GM12878 (cell line): ENCODE results near the gene UST. TPM values are rescaled to one million over a fixed set of nuclear protein-coding genes. Genes with fewer than 3 reads are reported as not detected.

Experiments used
- ATAC-seq: fragments of 200-7000 bp; cut with Tn5 transposase; 3 replicates; pipeline ENCODE4 v1.9.1; 2020; ENCODE audit warnings: mild to moderate bottlenecking, moderate library complexity
- BruUV-seq: library from RNA; stranded (reverse); fragments of 400-500 nt; replicated peaks from 2 replicates; lab custom pipeline; 2021; lab: Mats Ljungman, UMichigan
- CTCF ChIA-PET: fragments of 300-600 bp; sonication (Branson Sonifier 250); formaldehyde crosslinking; extraction: SDS; loops from one replicate; lab custom pipeline; 2021; ENCODE audit warnings: inconsistent platforms; lab: Yijun Ruan, JAX
- POLR2A ChIA-PET: fragments of 350-600 bp; formaldehyde crosslinking; extraction: SDS; loops from one replicate; lab custom pipeline; 2021; ENCODE audit warnings: inconsistent platforms; lab: Charles Lee
- RAD21 ChIA-PET: fragments of 300-600 bp; sonication (Branson Sonifier 250); formaldehyde crosslinking; loops from one replicate; lab custom pipeline; 2023; ENCODE audit warnings: antibody characterized with exemption; ENCODE audit not compliant: unreplicated experiment; lab: Charles Lee
- SMC1A ChIA-PET: fragments of 300-600 bp; sonication (Branson Sonifier 250); formaldehyde crosslinking; loops from one replicate; lab custom pipeline; 2023; ENCODE audit not compliant: unreplicated experiment, uncharacterized antibody; lab: Charles Lee
- DNase-seq: peaks from one replicate; pipeline ENCODE4 v3.0.0-alpha.2; 2011; ENCODE audit warnings: low read depth, low spot score
- FAIRE-seq: peaks from 3 replicates; lab custom pipeline; 2011; peaks lifted over from hg19 to GRCh38; lab: Jason Lieb, UNC
- H2AFZ ChIP-seq: 2 replicates; pipeline ENCODE4 v1.6.0; 2011; ENCODE audit warnings: low read depth, low read length, control low read depth; ENCODE audit not compliant: control insufficient read depth
- H3K27ac ChIP-seq: 2 replicates; pipeline ENCODE4 v1.5.1; 2011; ENCODE audit warnings: control low read depth; ENCODE audit not compliant: control insufficient read depth, insufficient read depth
- H3K27me3 ChIP-seq, 2 experiments: replicated peaks in 1 of 2; 2 replicates each; pipeline versions ENCODE4 v1.6.0 to v1.6.1; 2011; ENCODE audit warnings: low read length in 1 of 2; ENCODE audit not compliant: control insufficient read depth in 2 of 2, insufficient read depth in 2 of 2
- H3K36me3 ChIP-seq, 2 experiments: 2 replicates each; pipeline ENCODE4 v1.5.1; 2011; ENCODE audit warnings: low read length in 1 of 2; ENCODE audit not compliant: control insufficient read depth in 2 of 2, insufficient read depth in 2 of 2
- H3K4me1 ChIP-seq: 2 replicates; pipeline ENCODE4 v1.6.1; 2011; ENCODE audit warnings: mild to moderate bottlenecking, low read length, moderate library complexity, mixed read lengths; ENCODE audit not compliant: control insufficient read depth, insufficient read depth
- H3K4me2 ChIP-seq: 2 replicates; pipeline ENCODE4 v1.6.0; 2011; ENCODE audit warnings: control low read depth; ENCODE audit not compliant: control insufficient read depth, insufficient read depth
- H3K4me3 ChIP-seq: fragments of 200-600 bp; sonication (generic); 2 replicates; pipeline ENCODE4 v1.5.1; 2016
- H3K79me2 ChIP-seq: 2 replicates; pipeline ENCODE4 v1.6.0; 2011; ENCODE audit warnings: low read length; ENCODE audit not compliant: control insufficient read depth, insufficient read depth
- H3K9ac ChIP-seq: 2 replicates; pipeline ENCODE4 v1.8.0; 2011; ENCODE audit warnings: low read length, control low read depth, mixed read lengths; ENCODE audit not compliant: control insufficient read depth, insufficient read depth
- H3K9me3 ChIP-seq: replicated peaks from 3 replicates; pipeline ENCODE4 v1.5.1; 2011; ENCODE audit warnings: mild to moderate bottlenecking, low read length; ENCODE audit not compliant: control insufficient read depth, insufficient read depth
- H4K20me1 ChIP-seq: 2 replicates; pipeline ENCODE4 v1.6.0; 2011; ENCODE audit not compliant: control insufficient read depth, insufficient read depth
- BHLHE40 ChIP-seq, 2 experiments: fragments of 450-650 bp in 1 of 2; IDR thresholded peaks; 2 replicates each; pipeline ENCODE4 v1.6.1; 2011 to 2017; ENCODE audit warnings: low read depth in 2 of 2, borderline replicate concordance in 1 of 2, improper control_type of control experiment in 1 of 2, low read length in 1 of 2, mild to moderate bottlenecking in 1 of 2
- CBX5 ChIP-seq: sonication (generic); IDR thresholded peaks from 2 replicates; pipeline ENCODE4 v1.6.1; 2016; ENCODE audit warnings: low read depth, moderate library complexity, mild to moderate bottlenecking, inconsistent platforms
- EP300 ChIP-seq, 2 experiments: fragments of 150-350 bp in 1 of 2; IDR thresholded peaks; 2 replicates each; pipeline ENCODE4 v1.6.1; 2011 to 2012; ENCODE audit warnings: low read depth in 2 of 2, low read length in 2 of 2, borderline replicate concordance in 1 of 2, improper control_type of control experiment in 1 of 2, inconsistent platforms in 1 of 2; ENCODE audit not compliant: control insufficient read depth in 1 of 2
- JUNB ChIP-seq: IDR thresholded peaks from 2 replicates; pipeline ENCODE4 v1.6.1; 2016; ENCODE audit warnings: antibody characterized with exemption, mild to moderate bottlenecking
- MEF2B ChIP-seq: fragments of 450-650 bp; IDR thresholded peaks from 2 replicates; pipeline ENCODE4 v1.6.1; 2018; ENCODE audit warnings: mild to moderate bottlenecking, moderate library complexity; ENCODE audit not compliant: partially characterized antibody, poor library complexity, severe bottlenecking
- POU2F2 ChIP-seq: IDR thresholded peaks from 3 replicates; pipeline ENCODE4 v1.6.1; 2011; ENCODE audit warnings: low read depth, mild to moderate bottlenecking, low read length, borderline replicate concordance
- RAD21 ChIP-seq: IDR thresholded peaks from 2 replicates; pipeline ENCODE4 v1.6.1; 2011; ENCODE audit warnings: mild to moderate bottlenecking, low read depth, low read length, moderate library complexity; ENCODE audit not compliant: insufficient read depth
- ZNF274 ChIP-seq: IDR thresholded peaks from one replicate; pipeline ENCODE4 v1.8.0; 2011; ENCODE audit not compliant: insufficient read length, insufficient read depth
- whole genome bisulfite sequencing: methylation state at CpG from one replicate; pipeline ENCODE4 v1.1.6; 2016; ENCODE audit warnings: low lambda C conversion rate; ENCODE audit not compliant: insufficient replicate concordance, insufficient coverage; ENCODE audit errors: missing lambda C conversion rate; 5-methylcytosine and 5-hydroxymethylcytosine counted together
- in situ Hi-C: fragments of 300-500 bp; cut with MboI; formaldehyde crosslinking; loops from 9 replicates; pipeline ENCODE4 v1.14.3; 2018; ENCODE audit warnings: mixed read lengths
- intact Hi-C: fragments of 100-400 bp; cut with micrococcal nuclease; formaldehyde crosslinking; loops from one replicate; pipeline ENCODE4 v1.14.2; 2022; ENCODE audit not compliant: unreplicated experiment
- polyA plus RNA-seq, 11 experiments: library from polyadenylated mRNA; depleted of rRNA in 4 of 11; unstranded in 6 of 11; stranded (reverse) in 5 of 11; fragments of >200 nt; fragmentation: Nextera tagmentation in 4 of 11; fragmentation: Illumina TruSeq in 1 of 11; extraction: Ambion mirVana in 4 of 11; extraction: Trizol in 1 of 11; gene quantifications; 1 replicate in 1 of 11; 2 replicates in 10 of 11; pipeline versions ENCODE4 v1.2.1 to v1.2.3, GENCODE V29; 2011 to 2016; ENCODE audit warnings: inconsistent platforms in 2 of 11, missing spikeins in 2 of 11, low read depth in 1 of 11
- total RNA-seq, 4 experiments: library from RNA; depleted of rRNA in 3 of 4; stranded (reverse); fragments of >200 nt in 3 of 4; fragmentation: Illumina TruSeq in 1 of 4; extraction: Trizol in 1 of 4; gene quantifications; 2 replicates each; pipeline versions ENCODE4 v1.2.1 to v1.2.3, GENCODE V29; 2013 to 2021
- TF ChIP-seq, protein P1 (sequence below): fragments of 450-650 bp; IDR thresholded peaks from 2 replicates; pipeline ENCODE4 v1.6.1; 2017; ENCODE audit warnings: low read depth, mild to moderate bottlenecking, moderate library complexity
- TF ChIP-seq, protein P2 (sequence below): fragments of 450-650 bp; IDR thresholded peaks from 2 replicates; pipeline ENCODE4 v1.6.1; 2017; ENCODE audit warnings: borderline replicate concordance
- TF ChIP-seq, protein P3 (sequence below): fragments of 450-650 bp; IDR thresholded peaks from 2 replicates; pipeline ENCODE4 v1.6.1; 2017; ENCODE audit warnings: mild to moderate bottlenecking, moderate library complexity
- TF ChIP-seq, protein P4 (sequence below): fragments of 450-650 bp; IDR thresholded peaks from 2 replicates; pipeline ENCODE4 v1.6.1; 2017; ENCODE audit warnings: mild to moderate bottlenecking

Gene UST
- total and polyA plus RNA-seq, 10 of the 15 experiments (the other 5 are each of a cell fraction or from before 2014, with no cell fraction given): 0.74 to 43.3 (median 2.2) TPM

DNA sequence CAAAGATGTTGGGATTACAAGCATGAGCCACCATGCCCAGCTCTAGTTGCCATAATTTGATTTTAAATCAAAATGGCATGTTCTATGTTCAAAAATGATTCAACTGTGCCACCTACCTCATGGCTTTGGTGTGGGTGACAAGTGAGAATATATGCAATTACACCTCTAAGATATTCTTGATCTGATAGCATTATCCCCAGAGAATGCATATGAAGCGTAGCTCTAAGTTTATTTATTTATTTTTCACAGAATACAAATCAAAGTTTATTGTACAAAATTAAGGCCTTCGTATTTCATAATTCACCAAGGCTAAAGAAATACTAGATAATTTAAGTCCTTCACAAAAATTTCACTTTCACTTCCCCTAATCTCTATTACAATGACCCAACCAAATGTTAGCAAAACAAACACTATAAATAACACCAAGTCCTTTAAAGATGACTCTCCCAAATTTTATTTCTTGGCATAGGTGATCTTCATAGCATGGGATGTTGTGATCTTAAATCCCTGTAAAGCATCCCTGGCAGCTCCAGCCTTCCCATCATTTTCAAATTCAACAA lies 364.8 kb downstream of the UST start:
- no peak for FAIRE-seq
- SMC1A ChIA-PET: interaction anchor here (0.7 to 4.3 kb wide), 37 partner anchors 11 to 404 kb away, joined by 3 to 30 read pairs (median 5); no protein-coding TSS in a partner anchor
- peak; percentile 79 for ATAC-seq
- BruUV-seq: no TSS peak
- Histone ChIP-seq H3K4me1 (peaks cover 50% of the 10 kb centered on the region), H4K20me1 (no peaks in the 10 kb centered on the region), H3K27me3 (no peaks in the 10 kb centered on the region), H3K27ac (peak overlapping the region; percentile 74), H3K9ac (no peak overlapping the region), H2AFZ (peak overlapping the region; percentile 35; the same call in 1 of the 2 replicates), H3K4me3 (no peak overlapping the region), H3K79me2 (no peaks in the 10 kb centered on the region), H3K9me3 (no peaks in the 10 kb centered on the region; the same call in 2 of the 3 replicates), H3K4me2 (peak overlapping the region; percentile 74; the same call in 1 of the 2 replicates), H3K36me3 (no peaks in the 10 kb centered on the region)
- in situ Hi-C loops: no loop called here
- POLR2A ChIA-PET: interaction anchor here (0.6 to 1.6 kb wide), 6 partner anchors 50 to 355 kb away, joined by 3 to 4 read pairs (median 4); no protein-coding TSS in a partner anchor
- DNase-seq: no peak
- RAD21 ChIA-PET: interaction anchor here (0.5 to 4.9 kb wide), 25 partner anchors 17 to 435 kb away, joined by 3 to 54 read pairs (median 5); no protein-coding TSS in a partner anchor
- 17% methylated on average over 2 of the region's 2 CpGs for WGBS
- CTCF ChIA-PET: interaction anchor here (0.6 to 2.9 kb wide), 23 partner anchors 12 to 552 kb away, joined by 3 to 27 read pairs (median 5); no protein-coding TSS in a partner anchor
- intact Hi-C loops: loop anchor here (2.0 kb wide), 1 partner anchor 29 kb away; no protein-coding TSS in a partner anchor
- TF ChIP-seq, protein P1, sequence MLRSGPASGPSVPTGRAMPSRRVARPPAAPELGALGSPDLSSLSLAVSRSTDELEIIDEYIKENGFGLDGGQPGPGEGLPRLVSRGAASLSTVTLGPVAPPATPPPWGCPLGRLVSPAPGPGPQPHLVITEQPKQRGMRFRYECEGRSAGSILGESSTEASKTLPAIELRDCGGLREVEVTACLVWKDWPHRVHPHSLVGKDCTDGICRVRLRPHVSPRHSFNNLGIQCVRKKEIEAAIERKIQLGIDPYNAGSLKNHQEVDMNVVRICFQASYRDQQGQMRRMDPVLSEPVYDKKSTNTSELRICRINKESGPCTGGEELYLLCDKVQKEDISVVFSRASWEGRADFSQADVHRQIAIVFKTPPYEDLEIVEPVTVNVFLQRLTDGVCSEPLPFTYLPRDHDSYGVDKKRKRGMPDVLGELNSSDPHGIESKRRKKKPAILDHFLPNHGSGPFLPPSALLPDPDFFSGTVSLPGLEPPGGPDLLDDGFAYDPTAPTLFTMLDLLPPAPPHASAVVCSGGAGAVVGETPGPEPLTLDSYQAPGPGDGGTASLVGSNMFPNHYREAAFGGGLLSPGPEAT: peak; percentile 35; the same call in 1 of the 2 replicates
- TF ChIP-seq JUNB (peak; percentile 29; the same call in 1 of the 2 replicates), POU2F2 (no peak), BHLHE40 (IDR thresholded peaks at IDR 0.05; ENCODE audit: borderline replicate concordance in 1 of 2, low read depth in 2 of 2, low read length in 1 of 2) (no peak), EP300 (IDR thresholded peaks at IDR 0.05; ENCODE audit: borderline replicate concordance in 1 of 2, control insufficient read depth in 1 of 2, low read depth in 2 of 2, low read length in 2 of 2) (0 out of 4 replicates have a peak, but pooled peaks of 1 of the 2 experiments have one; percentile 25), RAD21 (0 out of 2 replicates have a peak, but pooled peaks have one; percentile 13), MEF2B (peak; percentile 70), CBX5 (no peak), ZNF274 (no peak)
- TF ChIP-seq, protein P2, sequence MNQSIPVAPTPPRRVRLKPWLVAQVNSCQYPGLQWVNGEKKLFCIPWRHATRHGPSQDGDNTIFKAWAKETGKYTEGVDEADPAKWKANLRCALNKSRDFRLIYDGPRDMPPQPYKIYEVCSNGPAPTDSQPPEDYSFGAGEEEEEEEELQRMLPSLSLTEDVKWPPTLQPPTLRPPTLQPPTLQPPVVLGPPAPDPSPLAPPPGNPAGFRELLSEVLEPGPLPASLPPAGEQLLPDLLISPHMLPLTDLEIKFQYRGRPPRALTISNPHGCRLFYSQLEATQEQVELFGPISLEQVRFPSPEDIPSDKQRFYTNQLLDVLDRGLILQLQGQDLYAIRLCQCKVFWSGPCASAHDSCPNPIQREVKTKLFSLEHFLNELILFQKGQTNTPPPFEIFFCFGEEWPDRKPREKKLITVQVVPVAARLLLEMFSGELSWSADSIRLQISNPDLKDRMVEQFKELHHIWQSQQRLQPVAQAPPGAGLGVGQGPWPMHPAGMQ: no peak
- TF ChIP-seq, protein P3, sequence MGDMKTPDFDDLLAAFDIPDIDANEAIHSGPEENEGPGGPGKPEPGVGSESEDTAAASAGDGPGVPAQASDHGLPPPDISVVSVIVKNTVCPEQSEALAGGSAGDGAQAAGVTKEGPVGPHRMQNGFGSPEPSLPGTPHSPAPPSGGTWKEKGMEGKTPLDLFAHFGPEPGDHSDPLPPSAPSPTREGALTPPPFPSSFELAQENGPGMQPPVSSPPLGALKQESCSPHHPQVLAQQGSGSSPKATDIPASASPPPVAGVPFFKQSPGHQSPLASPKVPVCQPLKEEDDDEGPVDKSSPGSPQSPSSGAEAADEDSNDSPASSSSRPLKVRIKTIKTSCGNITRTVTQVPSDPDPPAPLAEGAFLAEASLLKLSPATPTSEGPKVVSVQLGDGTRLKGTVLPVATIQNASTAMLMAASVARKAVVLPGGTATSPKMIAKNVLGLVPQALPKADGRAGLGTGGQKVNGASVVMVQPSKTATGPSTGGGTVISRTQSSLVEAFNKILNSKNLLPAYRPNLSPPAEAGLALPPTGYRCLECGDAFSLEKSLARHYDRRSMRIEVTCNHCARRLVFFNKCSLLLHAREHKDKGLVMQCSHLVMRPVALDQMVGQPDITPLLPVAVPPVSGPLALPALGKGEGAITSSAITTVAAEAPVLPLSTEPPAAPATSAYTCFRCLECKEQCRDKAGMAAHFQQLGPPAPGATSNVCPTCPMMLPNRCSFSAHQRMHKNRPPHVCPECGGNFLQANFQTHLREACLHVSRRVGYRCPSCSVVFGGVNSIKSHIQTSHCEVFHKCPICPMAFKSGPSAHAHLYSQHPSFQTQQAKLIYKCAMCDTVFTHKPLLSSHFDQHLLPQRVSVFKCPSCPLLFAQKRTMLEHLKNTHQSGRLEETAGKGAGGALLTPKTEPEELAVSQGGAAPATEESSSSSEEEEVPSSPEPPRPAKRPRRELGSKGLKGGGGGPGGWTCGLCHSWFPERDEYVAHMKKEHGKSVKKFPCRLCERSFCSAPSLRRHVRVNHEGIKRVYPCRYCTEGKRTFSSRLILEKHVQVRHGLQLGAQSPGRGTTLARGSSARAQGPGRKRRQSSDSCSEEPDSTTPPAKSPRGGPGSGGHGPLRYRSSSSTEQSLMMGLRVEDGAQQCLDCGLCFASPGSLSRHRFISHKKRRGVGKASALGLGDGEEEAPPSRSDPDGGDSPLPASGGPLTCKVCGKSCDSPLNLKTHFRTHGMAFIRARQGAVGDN: 0 out of 2 replicates have a peak, but pooled peaks have one; percentile 66
- TF ChIP-seq, protein P4, sequence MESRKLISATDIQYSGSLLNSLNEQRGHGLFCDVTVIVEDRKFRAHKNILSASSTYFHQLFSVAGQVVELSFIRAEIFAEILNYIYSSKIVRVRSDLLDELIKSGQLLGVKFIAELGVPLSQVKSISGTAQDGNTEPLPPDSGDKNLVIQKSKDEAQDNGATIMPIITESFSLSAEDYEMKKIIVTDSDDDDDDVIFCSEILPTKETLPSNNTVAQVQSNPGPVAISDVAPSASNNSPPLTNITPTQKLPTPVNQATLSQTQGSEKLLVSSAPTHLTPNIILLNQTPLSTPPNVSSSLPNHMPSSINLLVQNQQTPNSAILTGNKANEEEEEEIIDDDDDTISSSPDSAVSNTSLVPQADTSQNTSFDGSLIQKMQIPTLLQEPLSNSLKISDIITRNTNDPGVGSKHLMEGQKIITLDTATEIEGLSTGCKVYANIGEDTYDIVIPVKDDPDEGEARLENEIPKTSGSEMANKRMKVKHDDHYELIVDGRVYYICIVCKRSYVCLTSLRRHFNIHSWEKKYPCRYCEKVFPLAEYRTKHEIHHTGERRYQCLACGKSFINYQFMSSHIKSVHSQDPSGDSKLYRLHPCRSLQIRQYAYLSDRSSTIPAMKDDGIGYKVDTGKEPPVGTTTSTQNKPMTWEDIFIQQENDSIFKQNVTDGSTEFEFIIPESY: no peak
